Measurements from ENCODE around the gene GUF1.

- TF ChIP-seq USF2 (IDR thresholded peaks at IDR 0.05; ENCODE audit: low read depth, low read length) (no peak), USF2 (CRISPR knock-in tag; IDR thresholded peaks at IDR 0.05; ENCODE audit: borderline replicate concordance) (no peak), POLR2AphosphoS5 (IDR thresholded peaks at IDR 0.05; ENCODE audit: low read depth, low read length) (no peak)
Observed at GRCh38 chr4:44725166-44725565, 46.9 kb downstream of the GUF1 start.

Data from HepG2 (cell line).